ENCODE results near the gene KIAA1549.

The KIAA1549 gene

DNA sequence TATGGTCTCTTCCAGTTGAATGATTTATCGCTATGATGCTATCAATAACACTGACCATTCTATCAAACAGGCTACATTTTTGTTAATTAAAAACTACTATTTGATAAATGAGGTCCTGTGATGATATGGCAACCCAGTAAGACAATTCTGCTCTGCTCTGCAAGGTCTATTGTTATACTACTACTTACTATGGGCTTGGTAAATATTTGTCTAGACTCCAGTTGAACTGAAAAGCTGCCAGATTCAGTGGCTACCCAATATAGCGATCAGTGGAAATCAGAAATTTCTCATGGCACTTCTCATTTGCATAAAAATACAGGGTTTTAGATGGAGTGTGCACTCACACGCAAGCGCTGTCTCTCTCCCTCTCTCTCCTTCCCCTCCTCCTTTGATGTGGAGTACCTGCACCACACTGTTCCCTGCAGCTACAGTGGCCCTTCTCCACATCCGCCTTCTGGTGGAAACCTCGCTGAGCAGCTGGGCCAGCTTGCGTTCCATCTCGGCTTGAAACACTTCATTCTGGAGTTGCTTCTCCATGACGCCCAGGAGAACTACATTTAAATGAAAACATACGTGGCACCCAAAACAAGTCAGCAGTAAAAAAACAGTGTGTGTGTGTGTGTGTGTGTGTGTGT, 77.9 kb downstream of the KIAA1549 start:
- DNase-seq: no peak

DNA sequence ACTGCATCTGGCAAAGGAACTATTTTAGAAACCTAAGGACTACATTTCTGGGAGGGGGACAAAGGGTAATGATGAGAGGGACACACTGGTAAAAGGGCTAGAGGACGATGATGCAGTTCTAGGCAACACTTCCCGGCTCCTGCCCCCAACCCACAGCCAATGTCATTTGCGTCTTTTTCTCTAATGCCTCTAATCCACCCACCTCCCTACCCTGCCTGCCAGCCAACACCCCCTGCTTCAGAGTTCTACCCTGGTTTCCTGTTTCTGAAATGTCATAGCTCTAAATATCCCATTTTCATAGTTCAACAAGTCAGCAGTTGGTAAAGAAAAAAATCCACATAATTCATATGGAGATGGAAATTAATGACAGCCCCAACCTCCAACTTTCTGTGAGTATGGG, 79.0 kb downstream of the KIAA1549 start:
- no peak for DNase-seq

DNA sequence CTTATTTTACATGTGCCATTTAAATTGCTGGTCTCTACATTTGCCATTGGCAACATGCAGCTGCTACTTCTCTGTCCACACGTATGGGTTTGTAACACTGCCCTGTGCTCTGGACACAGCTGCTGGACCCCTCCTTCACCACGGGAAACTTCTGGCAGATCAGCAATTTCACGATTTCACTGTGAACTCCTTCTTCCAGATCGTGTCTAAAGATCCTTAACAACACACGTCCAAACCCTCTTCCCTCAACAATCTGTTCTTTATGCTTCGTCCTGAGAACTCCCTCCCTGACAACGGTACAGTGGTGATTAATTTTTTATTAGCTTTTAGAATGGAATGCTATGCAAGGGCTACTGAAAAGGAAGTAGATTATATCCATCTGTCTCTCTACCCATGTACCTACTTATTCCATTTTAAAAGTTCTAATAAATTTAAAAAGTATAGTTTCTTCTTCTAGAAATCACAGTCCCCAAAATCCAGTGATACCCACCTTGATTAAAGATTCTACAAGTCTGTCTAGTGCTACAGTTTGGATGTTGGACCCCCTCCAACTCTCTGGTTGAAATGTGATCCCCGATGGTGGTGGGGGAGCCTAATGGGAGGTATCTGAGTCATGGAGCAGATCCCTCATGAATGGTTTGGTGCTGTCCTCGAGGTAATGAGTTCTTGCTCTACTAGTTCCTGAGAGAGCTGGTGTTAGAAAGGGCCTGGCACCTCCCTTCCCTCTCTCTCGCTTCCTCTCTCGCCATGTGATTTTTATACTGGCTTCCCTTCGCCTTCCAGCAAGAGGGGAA, 81.0 kb downstream of the KIAA1549 start:
- no peak for DNase-seq

DNA sequence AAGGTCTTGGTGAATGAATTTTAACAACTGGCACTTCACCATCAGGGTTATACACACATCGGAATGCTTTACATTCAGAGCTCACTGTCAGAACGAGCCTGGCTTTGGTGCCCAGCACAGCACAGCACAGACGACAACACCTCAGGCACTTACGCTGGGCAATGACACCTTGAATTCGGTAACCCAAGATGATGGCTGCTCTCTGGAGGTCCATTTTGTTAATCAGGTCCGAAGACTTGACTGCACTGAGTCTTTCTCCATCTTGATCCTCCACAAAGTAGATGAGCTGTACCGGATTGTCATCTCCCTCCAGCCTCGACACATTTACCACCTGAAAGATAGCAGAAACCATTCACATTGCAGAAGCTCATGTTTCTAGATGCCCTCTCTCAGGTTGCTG, 82.4 kb downstream of the KIAA1549 start:
- no peak for DNase-seq

DNA sequence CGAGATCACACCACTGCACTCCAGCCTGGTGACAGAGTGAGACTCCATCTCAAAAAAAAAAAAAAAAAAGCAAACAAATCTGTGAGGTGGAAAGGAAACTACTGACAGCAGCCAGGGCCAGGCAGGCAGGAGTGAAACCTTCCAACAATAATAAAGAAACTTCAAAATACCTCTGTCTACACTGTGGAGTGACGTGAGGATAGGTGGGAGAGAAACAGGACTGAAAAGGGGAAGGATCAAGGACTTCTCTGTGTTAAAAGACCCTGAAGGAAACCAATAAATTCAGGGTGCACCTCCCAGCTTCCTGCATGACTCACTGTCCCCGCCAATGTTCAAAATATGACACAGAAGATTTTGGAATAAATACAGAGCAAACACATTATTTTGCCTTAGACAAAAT, 82.9 kb downstream of the KIAA1549 start:
- no peak for DNase-seq

DNA sequence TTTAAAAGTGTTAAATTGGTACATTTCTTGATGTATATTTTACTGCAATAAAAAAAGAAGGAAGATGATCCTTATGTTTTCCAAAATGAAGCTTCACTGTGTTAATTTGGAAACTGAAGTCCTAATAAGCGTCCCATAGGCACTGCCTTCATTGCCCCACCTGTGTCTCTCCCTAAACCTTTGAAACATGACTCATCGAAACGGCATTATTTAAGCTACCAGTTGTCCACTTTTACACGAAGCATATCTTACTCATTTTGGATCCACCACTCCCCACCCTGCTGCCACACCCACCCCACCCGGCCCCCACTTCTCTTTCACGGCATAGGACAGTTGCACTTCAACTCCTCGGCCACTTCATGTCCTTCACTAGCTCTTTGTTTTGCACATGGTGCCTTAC, 85.5 kb downstream of the KIAA1549 start:
- no peak for DNase-seq

DNA sequence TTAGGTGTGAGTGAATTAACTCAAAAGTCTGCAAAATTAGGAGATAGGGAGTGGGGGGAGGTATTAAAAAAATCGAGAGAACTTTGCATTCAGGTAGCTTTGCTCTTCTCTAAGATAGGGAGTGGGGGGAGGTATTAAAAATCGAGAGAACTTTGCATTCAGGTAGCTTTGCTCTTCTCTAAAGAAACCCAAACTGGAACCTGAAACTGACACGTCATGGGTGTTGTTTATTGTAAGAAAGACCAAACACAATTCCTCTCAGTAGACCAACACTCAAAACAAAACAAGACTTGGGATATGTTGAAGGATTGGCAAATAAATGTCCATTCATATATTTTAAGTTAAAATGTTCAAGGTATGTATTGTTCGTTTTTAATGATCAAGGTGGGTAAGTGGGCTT, 87.9 kb downstream of the KIAA1549 start:
- no peak for DNase-seq

DNA sequence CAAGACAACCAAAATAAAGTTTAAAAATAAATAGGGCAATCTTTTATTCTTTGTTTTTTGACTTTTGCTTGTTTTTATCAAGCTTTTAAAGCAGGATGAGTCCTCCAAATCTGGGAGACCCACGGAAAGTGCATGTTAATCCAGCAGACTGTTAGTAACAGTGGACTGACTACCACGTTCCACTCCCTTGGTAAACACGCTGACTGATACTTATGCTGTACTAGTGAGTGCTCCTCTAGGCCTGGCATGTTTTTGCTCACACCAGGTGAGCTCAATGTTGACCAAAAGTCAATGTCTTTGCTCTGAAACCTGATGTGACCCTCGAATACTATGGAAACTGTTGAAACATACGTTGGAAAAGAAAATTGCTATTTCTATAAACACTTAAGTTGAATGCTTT, 88.4 kb downstream of the KIAA1549 start:
- no peak for DNase-seq

DNA sequence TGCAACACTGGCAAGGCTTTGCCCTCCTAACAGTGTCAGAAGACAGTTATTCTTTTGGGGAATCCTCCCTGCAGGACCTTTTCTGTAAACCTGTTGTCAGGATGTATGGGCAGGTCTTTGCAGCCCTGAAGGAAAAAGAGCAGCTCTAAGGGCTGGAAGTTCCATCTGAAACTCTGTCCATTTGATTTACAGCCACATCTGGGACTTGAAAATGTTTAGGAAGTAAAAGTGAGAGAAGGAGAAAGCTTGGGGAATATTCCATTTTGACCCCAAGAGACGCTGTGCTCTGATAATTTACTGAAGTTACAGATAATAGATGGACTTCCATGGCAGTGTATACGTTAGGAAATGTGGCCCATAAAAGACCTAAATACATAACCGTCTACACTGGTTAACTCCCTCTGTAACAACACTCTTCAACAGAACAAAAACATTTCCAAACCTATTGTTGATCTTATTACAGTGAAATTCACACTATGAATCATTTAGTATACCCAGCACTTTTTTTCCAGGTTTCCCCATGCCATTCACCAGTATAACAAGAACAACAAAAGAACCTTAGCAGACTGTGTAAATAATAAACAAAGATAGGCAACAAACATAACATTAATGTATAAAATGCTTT, 89.1 kb downstream of the KIAA1549 start:
- no peak for DNase-seq

DNA sequence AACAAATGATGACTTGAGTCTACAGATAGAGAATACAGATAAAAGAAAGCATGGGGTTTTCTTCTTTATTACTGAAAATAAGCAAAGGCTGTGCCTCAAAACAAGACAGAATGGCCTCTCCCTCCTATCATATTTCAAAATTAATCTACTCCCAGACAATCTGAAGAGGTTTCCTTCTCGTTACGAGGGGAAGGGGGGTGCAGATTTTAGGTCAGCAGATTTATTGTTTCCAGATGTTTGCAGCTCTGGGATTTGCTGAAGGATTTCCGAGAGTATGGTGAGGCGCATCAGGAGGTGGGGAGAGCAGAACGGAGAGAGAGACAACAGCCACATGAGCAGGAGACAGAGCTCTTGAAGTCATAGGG, 89.8 kb downstream of the KIAA1549 start:
- no peak for DNase-seq

DNA sequence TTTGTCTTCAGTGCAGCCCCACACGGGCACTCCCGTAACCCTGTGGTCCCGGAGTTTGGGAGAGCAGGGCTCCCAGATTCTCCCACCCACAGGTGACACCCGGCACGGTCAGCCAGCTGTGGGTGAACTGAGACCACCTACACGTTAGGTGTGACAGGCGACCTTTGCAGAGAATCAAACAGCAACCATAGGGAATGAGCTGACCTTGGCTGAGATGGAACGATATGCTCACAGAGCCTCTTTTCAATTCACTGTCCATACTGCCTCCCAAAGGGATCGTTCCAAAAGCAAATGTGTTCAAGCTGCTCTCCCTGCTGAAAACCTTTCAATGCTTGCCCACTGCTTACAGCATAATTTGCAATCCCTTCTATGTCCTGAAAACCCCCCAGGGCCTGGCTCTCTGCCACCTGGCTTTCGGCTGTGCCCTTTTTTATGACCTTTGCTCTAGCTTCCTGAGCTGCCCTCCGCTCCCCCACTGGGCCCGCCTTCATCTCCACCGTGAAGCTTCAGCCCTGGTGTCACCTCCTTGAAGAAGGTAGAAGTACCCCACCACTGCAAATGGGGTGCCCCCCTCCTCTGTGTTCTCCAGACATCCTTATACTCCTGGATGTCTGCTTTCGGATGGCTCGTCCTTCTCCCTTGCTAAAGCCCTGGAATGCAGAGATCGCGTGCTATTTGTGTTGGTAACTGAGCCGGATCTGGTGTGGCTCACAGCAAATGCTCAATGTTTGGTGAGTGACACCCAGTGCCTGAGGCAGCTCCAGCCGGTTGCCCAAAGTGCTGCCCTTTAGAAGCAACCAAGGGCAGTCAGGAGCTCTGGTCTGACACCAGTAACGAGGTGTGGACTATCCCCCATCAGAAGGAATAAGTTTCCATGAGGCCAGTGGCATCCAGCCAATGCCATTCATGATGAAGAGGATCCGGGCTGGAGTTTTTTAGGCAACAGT, 90.4 kb downstream of the KIAA1549 start:
- DNase-seq: no peak

DNA sequence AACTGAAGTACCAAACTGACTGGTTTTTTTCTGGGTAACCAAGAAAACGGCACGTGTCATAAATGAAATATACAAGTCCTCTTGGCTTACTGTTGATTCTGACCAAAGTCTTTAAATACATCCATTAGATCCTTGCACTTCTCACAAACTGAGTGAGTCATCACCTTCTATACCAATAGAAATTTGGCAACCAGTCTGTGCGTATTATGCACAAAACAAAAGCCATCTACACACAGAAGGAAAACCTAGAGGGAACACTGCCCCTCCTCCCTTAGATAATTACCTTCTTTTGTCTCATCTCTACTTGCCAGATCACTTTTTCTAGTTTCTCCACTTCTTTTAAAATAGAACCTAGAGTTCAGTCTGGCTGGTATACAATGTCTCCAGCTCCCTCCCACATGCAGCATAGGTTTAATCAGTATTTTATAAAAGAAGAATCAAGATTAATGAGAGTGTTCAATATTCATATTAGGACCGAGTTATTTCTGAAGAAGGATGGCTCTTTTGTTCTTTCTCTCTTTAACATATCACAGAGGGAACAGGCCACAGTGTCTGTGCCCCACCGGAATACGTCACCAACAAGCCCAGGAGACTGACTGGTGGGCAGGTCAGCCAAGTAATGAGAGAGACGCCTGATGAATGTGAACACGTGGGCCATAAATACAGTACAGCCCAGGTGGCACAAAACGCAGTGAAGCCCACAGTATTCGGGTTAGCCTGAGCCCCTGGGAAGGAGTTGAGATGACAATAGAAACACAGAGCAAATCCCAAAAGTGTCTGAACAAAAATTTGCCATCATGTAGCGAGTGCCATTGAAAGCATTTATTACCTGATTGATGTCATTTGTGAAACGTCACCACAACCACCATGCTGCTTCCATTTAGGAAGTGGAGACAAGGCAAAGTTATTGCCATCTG, 91.3 kb downstream of the KIAA1549 start:
- DNase-seq: no peak

DNA sequence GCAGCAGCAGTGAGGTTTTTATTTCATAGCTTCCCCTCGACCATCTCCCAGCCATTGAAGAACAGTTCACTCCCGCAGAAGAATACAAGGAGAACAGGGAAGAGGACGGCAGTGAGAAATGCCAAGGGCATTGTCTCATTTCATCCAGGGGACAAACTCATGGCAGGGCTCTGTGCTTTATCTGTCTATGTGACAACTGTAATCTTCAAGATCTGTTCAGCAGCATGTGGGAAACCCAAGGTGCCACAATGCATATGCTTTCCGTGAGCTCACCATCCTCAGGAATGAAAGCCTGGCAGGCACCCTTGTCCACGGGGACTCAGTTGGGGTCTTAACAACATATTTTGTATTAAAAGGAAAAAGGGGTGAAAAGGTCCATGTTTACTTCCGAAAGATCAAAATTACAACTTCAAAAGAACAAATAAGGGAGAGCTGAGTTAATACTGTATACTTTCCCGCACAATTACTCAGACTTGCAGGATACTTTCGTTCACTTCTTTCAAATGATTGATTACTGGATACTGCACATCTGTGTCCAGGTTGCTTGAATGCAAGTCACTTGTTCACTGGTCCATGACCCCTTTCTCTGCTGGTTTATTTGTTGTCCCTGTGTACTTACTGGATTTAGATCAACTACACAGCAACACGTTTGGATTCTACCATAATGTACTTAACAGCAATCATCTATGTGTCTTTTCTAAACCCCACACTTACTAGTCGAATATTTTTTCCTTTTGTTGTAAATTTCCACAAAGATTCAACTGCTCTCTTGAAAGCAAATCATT, 93.1 kb downstream of the KIAA1549 start:
- DNase-seq: no peak

DNA sequence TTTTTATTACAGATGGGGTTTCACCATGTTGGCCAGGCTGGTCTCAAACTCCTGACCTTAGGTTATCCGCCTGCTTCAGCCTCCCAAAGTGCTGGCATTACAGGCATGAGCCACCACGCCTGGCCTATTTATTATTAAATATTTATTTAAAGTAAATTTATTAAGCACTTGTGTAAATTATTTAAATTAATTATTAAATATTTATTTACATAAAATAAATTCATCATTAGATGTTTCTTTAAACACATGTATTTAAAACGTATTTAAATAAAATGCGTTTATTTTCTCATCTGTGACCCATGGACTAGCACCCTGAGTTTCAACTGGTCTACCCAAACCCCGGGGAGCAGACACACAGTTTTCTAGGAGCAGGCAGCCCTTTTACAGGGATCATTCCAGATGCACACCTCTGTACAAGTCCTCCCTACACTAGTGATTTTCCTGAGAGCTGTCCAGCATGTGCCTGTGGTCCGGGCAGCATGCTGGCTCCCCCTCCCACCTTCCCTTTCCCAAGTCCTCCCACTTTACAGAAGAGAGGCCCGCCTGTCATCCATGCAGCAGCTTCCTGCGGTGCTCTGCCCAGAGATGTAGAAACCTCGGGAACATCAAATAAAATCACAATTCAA, 94.0 kb downstream of the KIAA1549 start:
- no peak for DNase-seq

DNA sequence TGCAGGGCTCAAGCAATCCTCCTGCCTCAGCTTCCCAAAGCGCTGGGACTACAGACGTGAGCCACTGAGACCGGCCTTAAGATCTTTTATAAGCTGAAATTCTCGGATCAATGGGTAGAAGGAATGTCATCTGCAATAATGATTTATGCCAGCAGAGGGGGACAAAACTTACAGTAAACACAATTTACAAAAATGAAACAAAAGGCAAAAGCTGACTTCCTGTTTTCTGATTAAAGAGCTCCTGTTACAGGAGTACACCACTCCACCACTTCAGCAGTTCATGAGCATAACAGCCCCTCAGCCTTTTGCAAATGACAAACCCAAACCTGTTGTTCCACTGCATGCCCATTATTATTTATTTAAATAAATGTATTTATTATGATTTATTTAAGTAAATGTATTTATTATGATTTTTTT, 94.7 kb downstream of the KIAA1549 start:
- peak; percentile 84 for DNase-seq

DNA sequence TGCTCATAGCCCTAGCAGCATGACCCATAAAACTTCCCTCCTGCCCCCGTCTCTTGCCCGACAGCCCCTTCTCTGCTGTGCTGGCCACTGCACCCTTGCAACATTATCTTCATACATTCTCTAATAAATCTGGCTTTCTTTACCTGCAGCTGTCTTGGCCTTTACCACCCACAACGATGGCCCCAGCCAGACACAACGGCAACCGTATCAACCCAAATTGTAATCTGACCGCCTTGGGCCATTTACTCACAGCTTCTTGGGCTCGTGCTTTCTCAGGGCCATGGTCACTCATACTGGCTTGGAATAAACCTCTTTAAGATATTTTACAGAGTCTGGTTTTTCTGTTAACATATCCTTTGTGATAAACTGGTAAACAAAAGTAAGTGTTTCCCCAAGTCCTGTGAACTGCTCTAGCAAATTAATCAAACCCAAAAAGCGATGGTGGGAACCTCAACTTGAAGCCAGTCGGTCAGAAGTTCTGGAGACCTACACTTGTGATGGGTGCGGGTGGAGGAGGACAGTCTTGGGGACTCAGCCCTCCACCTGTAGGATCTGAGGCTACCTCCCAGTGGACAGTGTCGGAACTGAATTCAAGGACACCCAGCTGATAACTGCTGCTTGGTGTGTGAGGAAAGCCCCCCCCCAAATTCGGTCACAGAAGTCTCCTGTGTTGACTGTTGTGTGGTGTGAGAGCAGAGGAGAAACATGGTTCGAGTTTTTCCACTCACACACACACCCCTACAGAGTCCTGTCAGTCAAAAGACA, 95.6 kb downstream of the KIAA1549 start:
- DNase-seq: no peak

DNA sequence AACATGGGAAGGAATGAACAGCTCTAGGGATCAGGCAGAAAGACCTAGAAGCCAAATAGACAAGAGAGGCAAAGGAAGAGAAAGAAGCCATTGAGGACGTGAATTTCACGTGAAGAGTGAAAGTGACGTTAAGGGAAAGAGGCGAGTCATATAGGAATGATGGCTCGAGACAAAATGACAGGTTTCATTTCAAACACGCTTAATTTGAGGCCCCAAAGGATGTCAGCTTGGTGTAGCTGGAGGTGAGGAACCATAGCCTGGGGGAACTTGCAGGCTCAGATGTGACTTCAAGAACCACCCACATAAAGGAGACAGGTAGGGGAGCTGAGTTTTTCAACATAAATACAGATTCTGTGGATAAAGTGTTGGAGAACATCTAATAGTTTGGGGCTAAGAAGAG, 98.9 kb downstream of the KIAA1549 start:
- DNase-seq: no peak

DNA sequence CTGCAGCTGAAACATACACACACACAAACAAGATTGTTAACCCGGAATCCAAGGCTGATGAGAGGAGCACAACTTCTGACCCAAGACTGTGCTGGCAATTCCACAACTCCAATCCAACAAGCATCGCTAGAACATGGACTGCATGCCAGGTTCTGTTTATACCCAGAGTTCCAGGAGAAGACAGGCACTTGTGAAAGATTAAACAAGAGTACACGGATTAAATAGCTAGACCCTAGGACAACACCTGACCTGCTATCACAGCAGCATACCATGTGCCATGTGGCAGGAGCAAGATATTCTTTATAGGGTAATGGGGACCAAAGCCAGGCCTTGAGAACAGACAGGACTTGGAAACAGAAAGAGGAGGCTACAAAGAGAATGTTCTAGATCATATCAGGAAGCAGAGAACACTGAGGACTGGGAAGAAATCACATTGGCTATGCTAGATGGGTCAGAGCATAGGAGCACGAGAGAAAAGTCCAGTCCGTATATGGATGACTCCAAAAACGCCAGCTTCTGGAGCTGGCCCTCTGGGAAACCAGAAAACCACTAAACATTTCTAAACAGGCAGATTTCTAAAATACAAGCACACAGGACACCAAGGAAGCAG, 99.5 kb downstream of the KIAA1549 start:
- no peak for DNase-seq

DNA sequence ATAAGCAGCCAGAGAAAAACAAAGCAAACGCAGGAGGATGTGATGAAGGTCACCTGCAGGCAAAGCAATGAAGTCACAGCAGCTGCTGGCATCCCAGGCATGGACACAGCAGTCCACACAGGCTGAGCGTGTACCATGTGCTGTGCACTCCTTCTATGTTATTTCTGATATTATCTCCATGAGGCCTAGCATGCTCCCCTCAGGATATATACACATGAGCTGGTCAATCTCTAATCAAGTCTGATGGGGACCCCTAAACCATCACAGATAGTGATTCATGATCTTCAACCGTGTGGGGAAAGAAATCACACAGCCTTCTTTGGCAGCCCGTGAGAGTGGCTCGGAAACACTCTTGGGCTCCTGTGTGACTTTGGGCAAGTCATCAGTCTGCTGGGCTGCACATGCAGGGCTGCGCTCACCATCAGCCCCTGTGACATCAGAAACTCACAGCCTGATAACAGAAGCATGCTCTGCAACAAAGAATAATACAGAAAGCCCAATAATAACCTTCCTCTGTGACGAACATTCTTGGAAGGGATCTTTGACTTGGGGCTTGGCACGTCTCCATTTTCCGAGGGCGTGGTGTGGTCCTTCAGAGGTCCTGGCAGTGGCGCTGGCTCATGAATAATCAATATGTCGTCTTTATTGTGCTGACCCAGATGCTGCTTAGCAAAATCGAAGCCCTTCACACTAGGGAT, 100.2 kb downstream of the KIAA1549 start:
- DNase-seq: no peak

All from RPMI8226 (cell line).